HG02623 (cell line): ENCODE measurements around the gene AKNA.

Experiments used
- ATAC-seq: cut with Tn5 transposase; IDR thresholded peaks from one replicate; pipeline ENCODE4 v1.9.1; 2021; ENCODE audit warnings: moderate library complexity; ENCODE audit not compliant: unreplicated experiment

The AKNA gene

DNA sequence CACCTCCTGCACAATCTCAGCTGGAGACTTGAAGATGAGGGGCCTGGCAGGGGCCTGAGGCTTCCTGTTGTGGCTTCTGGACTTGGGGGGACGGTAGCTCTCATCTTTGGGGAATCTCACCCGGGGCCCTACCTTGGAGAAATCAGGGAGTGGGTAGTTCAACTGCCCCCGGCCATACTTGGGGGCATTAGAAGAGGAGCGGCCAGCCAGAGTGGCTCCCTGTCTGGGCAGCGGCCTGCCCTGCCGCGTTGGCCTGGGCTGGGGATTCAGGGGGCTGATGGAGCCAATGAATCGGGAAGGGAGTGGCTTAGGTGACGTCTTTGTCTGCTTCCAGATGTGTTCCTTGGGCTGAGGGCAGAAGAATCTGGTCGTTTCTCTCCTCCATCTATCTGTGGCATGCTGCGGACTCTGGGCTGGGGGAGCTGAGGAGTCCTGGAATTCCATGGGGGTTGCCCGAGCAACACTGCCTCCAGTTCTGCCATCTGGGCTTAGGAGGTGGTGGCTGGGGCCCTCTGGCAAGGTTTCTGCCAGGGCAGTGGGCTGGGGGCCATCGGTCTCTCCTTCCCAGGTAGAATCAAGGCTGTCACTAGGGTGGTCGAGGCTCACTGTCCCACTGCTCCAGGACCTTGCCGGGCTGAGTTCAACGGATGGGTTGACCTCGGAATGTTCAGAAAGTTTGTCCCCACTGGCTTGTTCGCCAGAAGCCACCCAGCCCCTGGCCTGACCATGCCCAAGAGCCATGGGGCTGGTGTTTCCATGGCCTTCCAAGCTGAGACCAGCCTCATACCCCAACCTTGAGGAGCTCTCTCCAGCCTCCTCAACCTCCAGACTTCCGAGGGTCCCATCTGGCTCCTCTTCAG is 11.0 kb downstream of the AKNA start:
- no peak for ATAC-seq

DNA sequence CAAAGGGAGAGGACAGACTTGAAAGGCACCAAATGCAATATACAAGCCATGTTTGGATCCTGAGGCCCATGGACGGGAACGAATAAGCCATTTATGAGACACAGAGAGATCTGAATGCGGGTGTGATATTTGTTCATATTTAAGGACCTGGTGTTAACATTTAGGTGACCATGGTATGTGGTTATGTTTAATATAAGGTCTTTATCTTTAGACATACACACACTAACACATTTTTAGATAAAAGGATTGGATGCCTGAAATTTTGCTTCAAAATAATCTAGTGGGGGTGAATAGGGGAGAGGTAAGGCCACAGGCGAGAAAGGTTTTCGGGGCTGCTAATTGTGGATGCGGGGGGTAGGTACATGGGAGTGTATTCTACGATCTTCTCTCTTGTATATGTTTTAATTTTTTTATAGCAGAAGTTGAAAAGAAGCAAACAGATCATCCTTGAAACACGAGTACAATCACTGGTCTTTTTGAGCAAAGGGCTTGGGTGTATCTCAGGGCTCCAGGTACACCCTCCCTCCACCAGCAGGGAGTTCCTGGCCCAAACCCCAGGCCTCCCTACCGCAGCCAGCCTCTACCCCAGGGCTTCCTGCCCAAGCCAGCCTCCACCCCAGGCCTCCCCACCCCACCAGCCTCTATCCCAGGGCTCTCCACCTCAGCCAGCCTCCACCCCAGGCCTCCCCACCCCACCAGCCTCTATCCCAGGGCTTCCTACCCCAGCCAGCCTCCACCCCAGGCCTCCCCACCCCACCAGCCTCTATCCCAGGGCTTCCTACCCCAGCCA is 12.2 kb downstream of the AKNA start:
- ATAC-seq, result no peak

GRCh38 chr9:114374936-114375335 is 12.8 kb downstream of the AKNA start:
- no peak for ATAC-seq

DNA sequence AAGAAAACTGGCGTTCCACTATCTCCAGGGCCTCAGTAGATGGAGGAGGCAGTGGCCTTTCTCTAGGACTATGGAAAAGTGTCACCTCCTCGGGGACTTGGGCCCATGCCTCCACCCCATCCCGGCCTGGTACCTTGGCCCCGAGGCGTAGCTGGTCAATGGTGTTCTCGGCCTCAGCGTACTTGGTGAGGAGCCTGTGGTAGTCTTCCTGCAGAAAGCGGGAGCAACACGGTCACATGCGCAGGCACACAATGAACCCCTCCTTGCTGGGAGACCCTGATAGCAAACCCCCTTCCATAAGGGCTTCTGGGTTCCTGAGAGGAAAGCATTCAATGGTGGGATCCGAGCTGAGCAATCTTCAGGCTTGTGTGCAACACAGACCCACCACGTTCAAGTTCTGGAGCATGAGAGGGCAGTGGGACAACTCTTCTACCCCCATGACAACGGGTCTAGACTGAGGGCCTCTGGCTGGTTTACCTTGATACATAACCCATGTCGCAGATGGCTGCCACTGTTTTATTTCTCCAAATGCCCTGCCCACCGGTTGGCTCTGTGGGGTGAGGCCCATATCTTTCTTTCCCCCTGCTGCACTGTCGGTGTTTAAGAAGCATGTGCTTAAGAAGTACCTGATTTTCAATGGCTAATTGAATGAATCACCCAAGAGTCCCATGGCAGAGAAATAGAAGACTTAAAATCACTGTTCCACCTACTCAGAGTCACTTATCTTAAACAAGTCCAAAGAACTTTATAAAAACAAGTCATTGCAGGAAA is 13.6 kb downstream of the AKNA start:
- no peak for ATAC-seq

- ATAC-seq, result peak; percentile 85
Observed at GRCh38 chr9:114372921-114373448, 14.8 kb downstream of the AKNA start.

DNA sequence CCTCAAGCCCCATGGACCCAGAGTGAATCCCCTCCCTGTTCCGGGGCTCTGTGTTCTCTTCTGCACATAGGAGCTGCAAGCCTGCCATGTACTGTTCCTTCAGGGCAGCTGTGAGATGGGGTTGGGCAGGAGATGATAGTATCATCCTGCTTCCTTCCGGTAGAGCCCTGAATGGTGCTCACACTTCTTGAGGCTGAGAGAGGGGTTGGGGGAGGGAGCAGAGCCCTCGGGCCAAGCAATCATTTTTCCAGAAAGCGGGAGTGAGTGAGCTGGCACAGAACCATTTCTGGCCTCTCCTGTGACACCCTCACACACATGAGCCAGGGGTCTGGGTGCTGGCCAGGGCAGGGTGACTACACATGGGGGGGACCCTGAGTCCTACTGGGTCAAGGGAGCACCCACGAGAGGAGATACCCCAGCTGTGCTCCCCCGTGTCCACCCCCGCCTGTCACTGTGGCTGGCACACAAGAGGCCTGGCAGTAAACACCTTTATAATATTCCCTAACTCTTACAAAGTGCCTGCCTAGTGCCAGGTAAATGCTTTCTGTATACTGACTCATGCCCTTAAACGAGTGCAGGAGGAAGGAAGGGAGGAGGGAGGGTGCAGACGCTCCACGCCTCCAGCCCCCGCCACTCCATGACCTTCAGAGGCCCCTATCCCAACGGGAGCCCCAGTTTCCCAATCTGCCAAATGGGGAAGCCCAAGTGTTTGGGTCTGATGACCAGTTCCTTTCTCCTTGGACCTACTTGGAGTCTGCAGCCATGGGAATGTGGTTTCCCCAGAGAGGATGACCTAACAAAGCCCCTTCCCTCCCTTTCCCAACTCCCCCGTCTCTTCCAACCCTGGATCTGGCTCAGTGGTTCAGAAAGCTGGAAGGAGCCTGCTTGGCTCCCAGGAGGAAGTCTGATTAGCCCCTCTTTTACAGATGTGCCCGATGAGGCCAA is 15.5 kb downstream of the AKNA start:
- ATAC-seq, result peak; percentile 27

DNA sequence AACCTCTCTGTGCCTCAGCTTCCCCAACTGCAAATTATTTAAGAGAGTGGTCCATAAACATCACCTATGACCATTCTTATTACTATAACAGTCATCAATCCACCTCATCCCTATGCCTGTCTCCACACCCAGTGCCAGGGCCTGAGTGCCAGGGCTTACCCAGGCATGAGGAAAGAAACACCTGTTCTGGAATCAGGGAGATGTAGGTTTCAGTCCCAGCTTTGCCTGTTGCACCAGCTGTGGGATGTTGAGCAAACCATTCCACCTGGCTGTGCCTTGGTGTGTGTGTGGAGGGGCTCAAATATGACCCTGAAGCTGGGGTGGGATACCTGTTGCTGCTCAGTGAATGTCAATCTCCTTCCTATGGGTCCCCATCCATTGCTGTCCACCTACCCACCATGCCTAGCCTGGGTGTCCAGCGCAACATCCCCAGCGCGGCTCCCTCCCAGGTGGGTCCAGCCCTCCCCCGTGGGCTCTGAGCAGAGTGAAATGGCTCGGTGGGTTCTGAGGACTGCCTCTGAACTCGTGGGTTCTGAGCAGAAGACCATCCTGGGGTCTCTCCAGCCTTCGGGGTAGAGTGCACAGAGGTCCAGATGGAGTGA is 16.3 kb downstream of the AKNA start:
- no peak for ATAC-seq

DNA sequence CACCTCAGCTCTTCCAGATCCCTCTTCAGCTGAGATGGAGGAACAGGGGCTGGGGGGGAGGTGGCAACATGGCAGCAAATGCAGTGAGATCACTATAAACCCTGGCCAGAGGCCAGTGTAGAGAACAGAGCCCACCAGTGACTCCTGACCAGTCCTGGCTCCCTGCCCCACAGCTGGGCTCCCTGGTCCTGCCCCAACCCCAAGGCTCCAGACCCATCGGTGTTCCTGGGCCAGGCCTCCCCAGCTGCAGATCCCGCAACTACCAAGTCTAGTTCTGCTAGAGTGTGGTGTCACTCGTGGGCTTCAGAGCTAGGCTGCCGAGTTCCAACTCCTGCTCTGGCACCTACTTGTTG is 16.8 kb downstream of the AKNA start:
- no peak for ATAC-seq

DNA sequence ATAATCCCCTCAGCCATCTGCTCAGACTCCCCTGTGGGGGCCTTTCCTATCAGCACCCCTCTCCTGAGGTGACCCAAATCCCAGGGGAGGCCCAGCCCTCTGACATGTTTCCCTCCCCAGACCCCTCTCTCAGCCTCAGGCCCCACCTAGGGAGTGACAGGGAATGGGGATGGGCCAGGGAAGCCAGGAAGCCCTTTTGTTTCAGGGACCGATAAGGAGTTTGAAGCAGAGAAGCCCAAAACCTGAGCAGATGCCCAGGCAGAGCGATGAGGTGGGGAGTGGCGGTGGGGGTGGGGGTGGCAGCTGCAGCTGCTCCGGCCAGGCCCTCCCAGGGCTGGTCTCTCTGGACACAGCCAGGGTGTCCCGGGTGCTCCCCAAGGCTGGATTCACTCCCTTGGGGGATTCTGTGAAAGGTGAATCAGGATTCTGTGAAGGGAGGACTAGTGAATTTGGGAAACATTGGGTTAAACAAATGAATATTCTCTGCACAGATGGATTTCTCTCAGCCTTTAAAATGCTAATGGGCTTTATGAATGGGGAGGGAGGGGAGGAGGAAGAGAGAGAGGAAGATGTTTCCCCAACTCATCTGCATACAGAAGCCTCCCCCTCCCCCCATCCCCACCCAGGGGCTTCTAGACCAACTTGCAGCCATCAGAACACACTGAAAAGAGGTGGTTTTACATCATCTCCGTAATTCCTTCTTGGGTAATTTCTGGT is 17.4 kb downstream of the AKNA start:
- no peak for ATAC-seq

DNA sequence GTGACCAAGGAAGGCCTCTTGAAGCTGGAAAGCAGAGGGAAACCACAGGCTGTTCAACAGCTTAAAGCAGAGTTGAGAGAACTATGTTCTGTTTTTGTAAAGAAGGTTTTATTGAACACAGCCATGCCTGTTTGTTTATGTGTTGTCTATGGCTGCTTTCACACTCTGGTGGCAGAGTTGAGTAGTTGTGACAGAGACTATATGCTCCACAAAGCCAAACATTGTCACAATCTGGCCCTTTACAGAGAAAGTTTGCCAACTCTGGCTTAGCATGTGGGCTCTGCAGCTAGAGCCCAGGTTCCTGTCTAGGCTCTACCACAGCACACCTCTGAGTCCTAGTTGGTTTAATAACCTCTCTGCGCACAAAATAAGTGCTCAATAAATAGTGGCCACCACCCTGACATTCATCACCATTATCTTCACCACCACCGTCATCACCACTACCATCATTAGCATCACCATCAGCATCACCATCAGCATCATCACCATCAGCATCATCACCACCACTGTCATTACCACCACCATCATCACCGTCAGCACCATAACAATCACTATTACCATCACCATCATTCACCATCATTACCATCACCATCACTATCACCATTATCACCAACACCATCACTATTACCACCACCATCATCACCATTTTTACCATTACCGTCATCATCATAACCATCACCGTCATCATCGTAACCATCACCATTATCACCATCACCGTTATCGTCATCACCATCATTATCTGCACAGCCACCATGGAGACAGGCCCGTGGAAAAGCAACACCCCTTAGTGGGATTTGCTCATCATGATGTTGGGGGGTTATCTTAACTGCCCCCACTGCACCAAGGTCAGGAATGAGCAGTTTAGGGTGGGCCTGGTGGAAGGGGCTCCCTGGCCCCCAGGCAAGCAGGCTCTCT is 18.3 kb downstream of the AKNA start:
- ATAC-seq, result no peak

DNA sequence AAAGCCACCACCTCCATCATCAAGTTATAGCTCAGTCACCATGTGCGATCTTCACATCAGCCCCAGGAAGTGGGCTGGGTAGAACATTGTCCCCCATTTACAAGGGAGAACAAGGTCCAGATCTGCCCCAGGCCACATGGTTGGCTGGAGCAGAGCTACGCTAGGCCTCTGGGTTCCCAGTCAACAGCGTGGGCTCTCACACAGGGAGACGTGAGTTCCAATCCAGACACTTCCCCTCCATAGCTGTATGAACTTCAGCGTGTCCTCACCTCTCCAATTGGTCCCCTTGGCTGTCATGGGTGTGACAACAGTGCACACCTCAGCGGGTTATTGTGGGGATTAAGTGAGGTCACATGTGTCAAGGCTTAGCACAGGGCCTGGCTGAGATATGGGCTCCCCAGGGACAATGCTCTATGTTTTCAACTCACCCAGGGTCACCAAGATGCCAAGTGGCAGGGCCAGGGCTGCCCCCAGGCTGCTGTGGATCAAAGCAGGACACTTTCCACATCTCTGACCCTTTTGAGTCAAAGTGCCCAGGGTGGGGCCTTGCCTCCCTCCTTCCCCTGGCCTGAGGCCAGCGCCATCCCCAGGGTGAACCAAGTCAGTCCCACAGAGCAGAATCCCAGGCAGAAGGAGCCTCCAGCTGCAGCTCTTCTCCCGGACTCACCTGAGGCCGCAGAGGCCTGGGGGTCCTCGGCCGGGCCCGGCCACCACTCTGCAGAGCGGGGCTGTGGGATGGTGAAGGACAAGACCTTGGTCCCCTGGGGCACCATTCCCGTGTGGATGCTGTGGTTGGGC is 19.8 kb downstream of the AKNA start:
- ATAC-seq, result no peak

DNA sequence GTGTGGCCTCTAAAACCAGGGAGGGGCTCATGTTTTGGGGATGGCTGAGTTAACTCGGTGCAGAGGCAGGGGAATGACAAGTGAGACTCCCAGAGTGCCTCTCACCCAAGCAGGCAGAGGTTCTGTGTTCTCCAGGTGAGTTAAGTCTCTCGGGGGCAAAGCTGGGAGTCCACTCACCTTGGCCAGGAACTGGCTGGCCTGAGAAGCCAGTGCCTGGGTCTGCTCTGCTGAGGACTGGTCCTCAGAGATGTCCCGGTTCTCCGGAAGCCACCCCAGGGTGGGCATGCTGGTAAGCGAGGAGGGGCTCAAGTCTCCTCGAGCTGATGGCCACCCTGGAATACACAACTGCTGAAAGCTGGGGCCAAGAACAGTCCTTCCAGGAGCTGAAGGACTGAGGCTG is 20.4 kb downstream of the AKNA start:
- ATAC-seq, result no peak

- peak; percentile 31 for ATAC-seq
Observed at GRCh38 chr9:114366334-114367128, 21.3 kb downstream of the AKNA start.

DNA sequence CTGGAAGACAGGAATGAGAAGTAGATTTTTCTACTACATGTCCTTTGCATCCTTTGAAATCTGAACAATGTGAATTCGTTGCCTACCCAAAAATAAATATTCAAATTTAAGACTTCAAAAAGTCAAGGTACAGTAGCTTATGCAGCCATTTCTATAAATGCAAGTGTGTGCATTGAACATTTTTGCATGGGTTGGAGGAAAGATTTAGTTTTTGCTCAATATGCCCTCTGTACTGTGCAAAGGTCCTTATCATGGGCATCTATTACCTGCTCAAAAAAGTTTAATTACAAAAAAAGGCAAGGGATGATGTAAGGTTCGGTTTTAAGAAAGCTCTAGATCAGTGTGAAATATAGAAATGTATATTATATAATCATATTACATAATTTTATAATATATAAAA is 22.6 kb downstream of the AKNA start:
- ATAC-seq, result no peak

GRCh38 chr9:114364134-114365041 is 23.4 kb downstream of the AKNA start:
- ATAC-seq, result no peak
